Erythroblast (primary cell): Measurements from ENCODE around the gene PRKG1.

Experiments used
- GATA1 ChIP-seq: IDR thresholded peaks from 2 replicates; pipeline ENCODE4 v1.6.1; 2011; ENCODE audit warnings: low read depth, mild to moderate bottlenecking, control low read depth, low read length, moderate library complexity
- POLR2A ChIP-seq: IDR thresholded peaks from 2 replicates; pipeline ENCODE4 v1.6.1; 2011; ENCODE audit warnings: mild to moderate bottlenecking, low read length

- TF ChIP-seq POLR2A (no peak), GATA1 (no peak)
Observed at GRCh38 chr10:51698473-51699063, 624.3 kb downstream of the PRKG1 start.
